DMS 273 (cell line): ENCODE data around the gene SCAPER.
"Not testable (repeated sequence)": the region's sequence is repeated elsewhere in the genome, so short reads cannot be mapped to it uniquely, and the experiment has no call there.

Experiments used
- DNase-seq: peaks from one replicate; lab custom pipeline; 2025; ENCODE audit not compliant: unreplicated experiment; lab: John Stamatoyannopoulos, UW

Gene SCAPER

DNA sequence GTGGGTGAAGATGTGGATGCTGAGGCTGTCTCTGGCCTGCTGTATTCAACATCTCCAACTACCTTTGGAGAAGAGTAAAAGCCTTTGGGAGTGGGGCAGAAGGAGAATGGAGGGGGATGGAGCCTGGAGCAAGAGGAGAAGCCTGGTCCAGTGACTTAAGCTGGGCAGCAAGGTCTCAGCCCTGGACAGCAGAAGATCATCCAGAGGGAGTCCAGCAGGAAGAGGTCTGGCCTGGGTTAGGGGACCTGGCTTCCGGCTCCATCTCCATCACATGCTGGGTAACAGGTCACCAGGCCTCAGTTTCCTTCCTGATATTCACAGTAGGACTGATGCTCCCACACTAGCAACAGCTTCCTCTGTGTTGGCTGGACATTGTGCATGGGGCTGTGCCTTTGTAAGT is 572.3 kb downstream of the SCAPER start:
- no peak for DNase-seq

- peak; percentile 80 for DNase-seq
Observed at GRCh38 chr15:76330080-76330680, 575.0 kb downstream of the SCAPER start.

- no peak for DNase-seq
Observed at GRCh38 chr15:76328958-76329357, 576.2 kb downstream of the SCAPER start.

DNA sequence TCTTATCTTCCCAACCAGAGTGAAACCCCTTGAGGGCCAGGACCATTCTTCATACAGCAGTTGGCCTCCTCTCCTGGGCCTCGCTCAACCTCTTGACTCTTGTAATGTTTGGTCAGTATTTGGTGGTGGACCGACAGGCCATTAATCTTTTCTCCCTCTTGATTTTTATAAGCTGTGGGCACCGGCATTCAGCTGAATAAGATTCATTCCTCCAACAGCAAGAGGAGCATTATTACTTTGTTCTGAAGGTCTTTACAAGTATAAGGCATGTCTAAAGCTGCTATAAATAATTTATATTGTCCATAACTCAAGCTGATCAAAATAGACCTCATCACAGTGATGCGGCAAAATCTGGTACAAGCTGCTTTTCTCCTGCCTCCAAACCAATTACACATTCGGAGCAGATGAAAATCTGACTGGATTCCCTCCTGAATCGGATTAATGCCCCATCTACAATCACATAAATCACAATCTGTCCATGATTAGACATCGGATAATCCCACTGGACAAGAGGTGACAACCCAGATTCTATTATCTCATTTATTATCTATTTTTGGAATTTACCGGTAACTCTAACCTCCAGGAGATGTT is 576.9 kb downstream of the SCAPER start:
- no peak for DNase-seq

- peak; percentile 83 for DNase-seq
Observed at GRCh38 chr15:76327191-76328105, 577.7 kb downstream of the SCAPER start.

DNA sequence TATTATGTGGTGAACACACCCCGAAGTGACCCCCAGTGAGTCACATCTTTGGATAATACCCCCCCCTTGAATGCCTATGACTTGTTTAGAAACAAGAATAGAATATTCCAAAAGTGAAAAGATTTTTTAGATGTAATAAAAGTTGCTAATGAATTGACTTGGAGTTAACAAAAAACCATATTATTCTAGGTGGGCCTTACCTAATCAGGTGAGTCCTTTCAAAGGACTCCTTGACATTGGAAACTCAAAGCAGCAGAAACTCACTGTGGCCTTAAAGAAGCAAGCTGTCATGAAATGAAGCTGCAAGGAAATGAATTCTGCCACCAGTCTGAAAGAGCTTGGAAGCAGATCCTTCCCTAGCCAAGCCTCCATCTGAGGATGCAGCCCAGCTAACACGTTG is 579.4 kb downstream of the SCAPER start:
- DNase-seq, result no peak

- no peak for DNase-seq
Observed at GRCh38 chr15:76324066-76324465, 581.1 kb downstream of the SCAPER start.

DNA sequence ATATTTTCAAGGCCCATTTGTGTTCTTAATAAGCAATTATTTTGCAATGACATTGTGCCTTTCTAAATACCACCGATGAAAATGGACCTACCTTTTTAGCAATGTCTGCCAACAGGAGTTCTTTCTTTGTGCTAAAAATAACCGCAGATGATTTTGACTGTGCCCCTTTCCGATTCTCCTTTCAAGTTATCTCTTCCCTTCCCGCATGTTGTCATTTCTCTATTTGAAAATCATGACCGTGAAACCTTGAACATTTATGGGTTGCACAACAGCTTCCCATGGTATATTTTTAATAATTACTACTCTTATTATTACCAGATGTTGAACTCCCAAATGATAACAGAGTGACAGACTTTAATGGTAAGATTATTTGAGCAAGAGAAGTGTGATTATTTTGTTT is 583.5 kb downstream of the SCAPER start:
- no peak for DNase-seq

DNA sequence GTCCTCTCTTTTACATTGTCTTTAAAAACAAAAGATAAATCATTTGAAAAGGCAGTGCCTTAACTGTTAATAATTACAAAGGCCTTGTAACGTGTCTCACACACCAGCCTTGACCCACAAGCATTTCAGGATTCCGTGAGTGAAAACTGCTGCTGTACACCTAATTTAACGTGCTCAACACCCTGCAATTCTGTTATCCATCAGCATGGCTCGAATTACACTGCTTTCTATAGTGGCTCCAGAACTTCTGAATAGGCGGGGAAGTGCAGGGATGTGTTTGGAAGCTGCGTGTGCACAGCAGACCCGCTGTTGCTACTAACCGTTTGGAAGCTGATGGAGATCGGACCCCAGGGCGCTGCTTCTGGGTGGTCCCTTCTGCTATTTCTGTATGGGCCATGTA is 584.0 kb downstream of the SCAPER start:
- DNase-seq, result peak; percentile 14

DNA sequence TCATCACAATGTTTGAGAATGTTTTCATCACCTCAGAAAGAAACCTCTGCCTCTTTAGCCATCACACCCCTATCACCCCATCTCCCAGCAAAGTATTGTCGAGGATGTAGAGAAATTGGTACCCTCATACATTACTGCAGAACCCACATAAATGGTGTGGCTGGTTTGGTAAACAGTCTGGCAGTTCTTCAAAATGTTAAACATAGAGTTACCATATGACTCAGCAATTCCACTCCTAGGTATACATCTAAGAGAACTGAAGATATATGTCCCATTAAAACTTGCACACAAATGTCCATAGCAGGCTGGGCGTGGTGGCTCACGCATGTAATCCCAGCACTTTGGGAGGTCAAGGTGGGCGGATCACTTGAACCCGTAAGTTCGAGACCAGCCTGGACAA is 585.1 kb downstream of the SCAPER start:
- no peak for DNase-seq

- peak; percentile 61 for DNase-seq
Observed at GRCh38 chr15:76313731-76314130, 591.4 kb downstream of the SCAPER start.

DNA sequence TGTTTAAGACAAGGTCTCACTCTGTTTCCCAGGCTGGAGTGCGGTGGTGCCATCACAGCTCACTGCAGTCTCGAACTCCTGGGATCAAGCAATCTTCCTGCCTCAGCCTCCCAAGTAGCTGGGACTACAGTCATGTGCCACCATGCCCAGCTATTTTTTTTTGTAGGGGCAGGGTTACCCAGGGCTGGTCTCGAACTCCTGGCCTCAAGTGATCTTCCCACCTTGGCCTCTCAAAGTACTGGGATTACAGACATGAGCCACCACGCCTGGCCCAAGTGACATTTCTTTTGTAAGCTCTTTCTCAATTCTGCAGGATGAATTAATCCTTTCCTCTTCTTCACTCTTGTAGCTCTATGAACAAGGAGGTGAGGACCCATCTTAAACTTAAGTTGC is 592.0 kb downstream of the SCAPER start:
- DNase-seq, result not testable (repeated sequence)

GRCh38 chr15:76312540-76313174 is 592.5 kb downstream of the SCAPER start:
- no peak for DNase-seq

DNA sequence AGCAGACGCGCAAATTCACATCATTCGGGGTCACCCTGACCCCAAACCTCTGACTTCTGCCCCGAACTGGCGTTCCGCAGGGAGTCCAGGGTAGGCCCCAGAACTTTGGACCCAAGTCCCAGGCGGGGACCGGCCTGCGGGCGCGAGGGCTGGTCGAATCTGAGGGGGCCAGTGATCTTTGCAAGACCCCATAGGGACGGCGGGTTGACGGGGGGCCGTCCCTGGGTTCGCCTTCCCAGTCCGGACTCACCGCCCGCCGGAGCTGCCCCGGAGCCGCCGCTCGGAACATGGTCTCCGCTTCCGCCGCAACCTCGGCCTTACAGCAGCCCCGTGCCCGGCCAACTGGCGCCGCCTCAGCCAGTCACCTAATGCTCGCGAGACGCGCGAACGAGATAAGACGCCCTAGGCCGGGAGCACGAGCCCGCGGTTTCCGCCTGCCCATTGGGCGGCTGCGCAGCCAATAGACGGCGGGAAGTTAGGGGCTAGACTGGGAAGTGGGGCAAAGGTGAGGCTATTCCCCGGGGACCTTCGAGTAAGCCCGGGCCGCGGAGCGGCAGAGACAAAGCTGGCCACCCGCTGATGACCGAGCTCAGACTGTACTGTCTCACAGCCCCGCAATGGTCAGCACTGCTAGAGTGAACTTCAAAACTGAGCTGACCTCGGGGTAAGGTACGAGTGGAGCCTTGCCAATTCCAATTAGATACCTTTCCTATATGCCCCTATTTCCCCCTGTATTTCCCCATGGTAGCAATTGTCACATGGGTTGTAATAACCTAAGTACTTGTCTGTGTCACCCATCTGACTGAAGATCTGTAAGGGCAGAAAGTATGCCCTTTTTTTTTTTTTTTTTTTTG is 593.8 kb downstream of the SCAPER start, which contains the start of gene ETFA:
Gene ETFA, minus strand, starts transcription at position 370 of the 854 bp plus-strand sequence. Its CDS starts 81 bp downstream, at position 289.
- peak; percentile 99 for DNase-seq

GRCh38 chr15:76310475-76311099 is 594.6 kb downstream of the SCAPER start:
- peak; percentile 36 for DNase-seq

DNA sequence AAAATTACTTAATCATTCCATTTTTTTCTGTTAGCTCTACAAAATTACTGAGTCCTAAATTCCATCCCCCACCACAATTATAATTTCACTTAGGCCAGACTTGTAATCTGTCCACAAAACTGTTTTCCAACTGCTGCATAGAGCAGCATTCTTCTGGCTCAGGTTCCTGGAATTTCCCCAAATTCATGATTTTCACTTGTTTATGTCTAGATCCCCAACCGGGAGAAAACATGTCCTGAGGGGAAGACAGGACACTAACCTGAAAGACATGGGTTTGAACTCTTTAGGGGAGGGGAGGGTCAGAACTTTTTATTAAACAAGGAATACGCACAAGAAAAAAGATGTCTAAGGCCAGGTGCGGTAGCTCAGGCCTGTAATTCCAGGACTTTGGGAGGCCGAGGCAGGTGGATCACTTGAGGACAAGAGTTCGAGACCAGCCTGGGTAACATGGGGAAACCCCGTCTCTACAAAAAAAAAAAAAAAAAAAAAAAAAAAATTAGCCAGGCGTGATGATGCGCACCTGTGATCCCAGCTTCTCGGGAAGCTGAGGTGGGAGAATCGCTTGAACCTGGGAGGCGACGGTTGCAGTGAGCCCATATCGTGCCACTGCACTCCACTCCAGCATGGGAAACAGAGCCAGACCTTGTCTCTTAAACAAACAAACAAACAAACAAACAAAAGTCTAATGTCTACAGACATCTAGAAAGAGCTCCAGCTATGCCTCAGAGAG is 595.4 kb downstream of the SCAPER start:
- DNase-seq, result no peak

DNA sequence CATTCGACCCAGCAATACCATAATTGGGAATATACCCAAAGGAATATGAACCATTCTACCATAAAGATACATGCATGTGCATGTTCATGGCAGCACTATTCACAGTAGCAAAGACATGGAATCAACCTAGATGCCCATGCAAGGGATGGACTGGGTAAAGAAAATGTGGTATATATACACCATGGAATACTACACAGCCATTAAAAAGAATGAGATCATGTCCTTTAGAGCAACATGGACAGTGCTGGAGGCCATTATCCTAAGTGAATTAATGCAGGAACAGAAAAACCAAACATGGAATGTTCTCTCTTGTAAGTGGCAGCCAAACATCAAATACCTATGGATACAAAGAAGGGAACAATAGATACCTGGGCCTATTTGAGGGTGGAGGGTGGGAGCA is 601.2 kb downstream of the SCAPER start:
- DNase-seq, result no peak

- no peak for DNase-seq
Observed at GRCh38 chr15:76299786-76300185, 605.4 kb downstream of the SCAPER start.

DNA sequence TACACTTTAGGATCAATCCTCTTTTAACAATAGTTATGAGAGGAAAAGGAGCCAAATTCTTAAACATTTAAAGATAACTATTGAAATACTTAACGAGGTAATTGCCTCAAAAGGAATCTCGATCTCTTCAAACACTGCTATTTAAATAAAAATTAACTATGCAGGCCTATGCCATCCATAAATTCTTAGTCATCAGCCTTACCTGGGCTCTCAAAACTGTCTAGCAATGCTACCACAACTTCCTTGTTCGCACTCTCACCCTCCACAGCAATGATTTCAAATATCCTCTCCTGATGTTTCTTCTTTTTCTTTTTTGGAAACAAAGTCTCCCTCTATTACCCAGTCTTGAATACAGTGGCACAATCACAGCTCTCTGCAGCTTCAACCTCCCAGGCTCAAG is 606.2 kb downstream of the SCAPER start:
- no peak for DNase-seq
